Psoas muscle (tissue), 8 donors: ENCODE results near the gene CDC42SE1. TPM values are rescaled to one million over a fixed set of nuclear protein-coding genes. Genes with fewer than 3 reads are reported as not detected.

Experiments used
- ATAC-seq, 4 donors: fragments of 200-7000 bp; cut with Tn5 transposase; one replicate each; pipeline ENCODE4 v1.9.1; 2020; ENCODE audit warnings: moderate library complexity in 3 of 4, mild to moderate bottlenecking in 2 of 4
- DNase-seq, 2 donors: peaks; one replicate each; pipeline ENCODE4 v3.0.0-alpha.2; 2020
- H3K27ac ChIP-seq: fragments of 200-600 bp; one replicate; pipeline ENCODE4 v1.8.0; 2022
- H3K27me3 ChIP-seq, 3 donors: fragments of 200-600 bp in 1 of 3; one replicate each; pipeline versions ENCODE4 v1.6.1 to v1.8.0; 2013 to 2022; ENCODE audit warnings: low read length in 2 of 3, mild to moderate bottlenecking in 2 of 3, moderate library complexity in 1 of 3; ENCODE audit not compliant: insufficient read depth in 3 of 3
- H3K36me3 ChIP-seq, 2 donors: fragments of 200-600 bp in 1 of 2; one replicate each; pipeline versions ENCODE4 v1.6.1 to v1.8.0; 2013 to 2022; ENCODE audit warnings: low read depth in 1 of 2, mild to moderate bottlenecking in 1 of 2, moderate library complexity in 1 of 2; ENCODE audit not compliant: insufficient read depth in 1 of 2
- H3K4me1 ChIP-seq: fragments of 200-600 bp; one replicate; pipeline ENCODE4 v1.8.0; 2022
- H3K4me3 ChIP-seq: fragments of 200-600 bp; one replicate; pipeline ENCODE4 v1.8.0; 2022; ENCODE audit warnings: mild to moderate bottlenecking
- H3K9me3 ChIP-seq: fragments of 200-600 bp; one replicate; pipeline ENCODE4 v1.8.0; 2022
- WGBS, 3 donors: extraction: QIAGEN DNeasy Blood & Tissue Kit; methylation state at CpG; one replicate each; pipeline versions ENCODE4 v1.1.6 to v1.1.7; 2013; 5-methylcytosine and 5-hydroxymethylcytosine counted together
- intact Hi-C, 2 donors: fragments of 100-400 bp; cut with DNase I; formaldehyde crosslinking; loops; one replicate each; pipeline versions ENCODE4 v1.11.0 to v1.14.2; 2022
- polyA plus RNA-seq, 3 donors: library from polyadenylated mRNA; stranded (reverse); fragments of 200-250 nt; gene quantifications; one replicate each; pipeline ENCODE4 v1.2.3, GENCODE V29; 2013
- total RNA-seq, 4 donors: library from RNA; stranded (reverse); fragmentation: NEBNext Ultra II Directional in 2 of 4; extraction: Animal tissue kit (Norgen Biotek cat#: 25700) in 2 of 4; gene quantifications; one replicate each; pipeline versions ENCODE4 v1.2.1 to v1.2.4, GENCODE V29; 2021 to 2023
- TF ChIP-seq, protein P1 (sequence below): fragments of 200-600 bp; IDR thresholded peaks from one replicate; pipeline ENCODE4 v1.8.0; 2022; ENCODE audit warnings: antibody characterized with exemption
- donor health status: healthy with polysubstance abuse.
- donor health status: DM: no; HTN: no; CAD: no; lungs with moderate emphysema.
- donor health status: Bipolar disorder and iron deficiency.
- donor health status: healthy.
- donor health status: DM: yes; HTN: yes; CAD: no.
- donor health status: DM: no; HTN: no; CAD: no.
- donor health status: DM: no; HTN: no; CAD: no.
- donor health status: DM: yes; HTN: yes; CAD: no.

Gene CDC42SE1
- total and polyA plus RNA-seq, 7 donors, result 20.1 to 49.8 (median 31.0) TPM

- peaks cover 18% of the 10 kb centered on the region for H3K4me1 ChIP-seq
- H3K27me3 ChIP-seq, result no peaks in the 10 kb centered on the region
- peak within 1 kb of the TSS; percentile 89 for H3K4me3 ChIP-seq
- intact Hi-C loops, result no loop called here
- H3K9me3 ChIP-seq, result no peaks in the 10 kb centered on the region
- TF ChIP-seq, protein P1, sequence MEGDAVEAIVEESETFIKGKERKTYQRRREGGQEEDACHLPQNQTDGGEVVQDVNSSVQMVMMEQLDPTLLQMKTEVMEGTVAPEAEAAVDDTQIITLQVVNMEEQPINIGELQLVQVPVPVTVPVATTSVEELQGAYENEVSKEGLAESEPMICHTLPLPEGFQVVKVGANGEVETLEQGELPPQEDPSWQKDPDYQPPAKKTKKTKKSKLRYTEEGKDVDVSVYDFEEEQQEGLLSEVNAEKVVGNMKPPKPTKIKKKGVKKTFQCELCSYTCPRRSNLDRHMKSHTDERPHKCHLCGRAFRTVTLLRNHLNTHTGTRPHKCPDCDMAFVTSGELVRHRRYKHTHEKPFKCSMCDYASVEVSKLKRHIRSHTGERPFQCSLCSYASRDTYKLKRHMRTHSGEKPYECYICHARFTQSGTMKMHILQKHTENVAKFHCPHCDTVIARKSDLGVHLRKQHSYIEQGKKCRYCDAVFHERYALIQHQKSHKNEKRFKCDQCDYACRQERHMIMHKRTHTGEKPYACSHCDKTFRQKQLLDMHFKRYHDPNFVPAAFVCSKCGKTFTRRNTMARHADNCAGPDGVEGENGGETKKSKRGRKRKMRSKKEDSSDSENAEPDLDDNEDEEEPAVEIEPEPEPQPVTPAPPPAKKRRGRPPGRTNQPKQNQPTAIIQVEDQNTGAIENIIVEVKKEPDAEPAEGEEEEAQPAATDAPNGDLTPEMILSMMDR, result no peak
- 0 to 1% (median 0%) methylated on average over 25 to 29 of the region's 29 CpGs for WGBS, 3 donors
- ATAC-seq (peak; percentile 65 to 86 (median 75)), DNase-seq (peak; percentile 70 to 84)
- peaks cover 7 to 33% of the 10 kb centered on the region in 2 donors for H3K36me3 ChIP-seq
- H3K27ac ChIP-seq, result peak within 1 kb of the TSS; percentile 87
Measured at GRCh38 chr1:151047591-151047924, 11.9 kb downstream of the CDC42SE1 start, which contains the start of gene C1orf56. C1orf56 (plus strand) TSS chr1:151047751; CDS start chr1:151047848, 97 bp downstream.

DNA sequence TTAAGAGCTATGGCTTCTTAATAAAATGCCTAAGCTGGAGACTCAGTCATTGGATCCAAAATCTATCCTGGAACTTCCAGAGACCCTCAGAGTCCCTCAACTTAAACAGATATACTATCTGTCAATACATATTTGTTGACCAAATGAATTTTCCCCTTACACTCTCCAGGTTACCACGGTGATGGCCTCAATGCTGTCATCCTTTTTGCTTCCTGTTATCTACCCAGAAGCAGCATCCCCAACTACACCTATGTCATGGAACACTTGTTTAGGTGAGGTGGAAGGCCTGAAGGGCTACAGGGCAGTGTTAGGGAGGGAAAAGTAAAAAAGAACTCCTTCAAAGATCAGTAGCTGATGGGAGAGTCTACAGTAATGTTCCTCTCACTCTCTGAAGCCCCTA lies 16.3 kb downstream of the CDC42SE1 start:
- ATAC-seq, result no peak
- Histone ChIP-seq H3K4me1 (no peaks in the 10 kb centered on the region), H3K9me3 (no peaks in the 10 kb centered on the region), H3K27me3 (no peaks in the 10 kb centered on the region), H3K36me3 (peaks cover 3 to 4% of the 10 kb centered on the region in 2 donors), H3K27ac (no peak overlapping the region), H3K4me3 (no peak overlapping the region)
- intact Hi-C loops, result no loop called here
- DNase-seq, result no peak
- TF ChIP-seq, protein P1, result no peak
- WGBS, 3 donors, result 86 to 95% (median 94%) methylated on average over 1 of the region's 1 CpG

DNA sequence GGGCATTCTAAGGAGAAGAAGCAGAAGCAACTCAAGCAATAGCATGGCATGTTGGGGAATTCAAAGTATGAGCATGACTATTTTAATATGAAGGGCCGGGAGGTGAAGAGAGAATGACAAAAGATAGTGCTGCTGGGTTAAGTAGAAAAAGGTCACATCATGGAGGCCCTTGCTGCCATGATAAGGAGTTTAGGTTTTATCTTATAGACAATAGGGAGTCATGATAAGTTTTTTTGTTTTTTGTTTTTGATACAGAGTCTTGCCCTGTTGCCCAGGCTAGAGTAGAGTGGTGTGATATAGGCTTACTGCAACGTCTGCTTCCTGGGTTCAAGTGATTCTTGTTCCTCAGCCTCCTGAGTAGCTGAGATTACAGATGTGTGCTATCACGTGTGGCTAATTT lies 19.9 kb downstream of the CDC42SE1 start:
- WGBS, 3 donors, result 90 to 95% (median 90%) methylated on average over 3 of the region's 3 CpGs
- TF ChIP-seq, protein P1, result no peak
- Histone ChIP-seq H3K9me3 (no peaks in the 10 kb centered on the region), H3K36me3 (peaks cover 5 to 13% of the 10 kb centered on the region in 2 donors), H3K27ac (no peak overlapping the region), H3K4me1 (no peaks in the 10 kb centered on the region), H3K4me3 (no peak overlapping the region), H3K27me3 (no peaks in the 10 kb centered on the region)
- no peak for DNase-seq
- intact Hi-C loops, result no loop called here
- no peak for ATAC-seq

GRCh38 chr1:151037032-151037431 lies 22.4 kb downstream of the CDC42SE1 start:
- no peak for ATAC-seq
- TF ChIP-seq, protein P1, result no peak
- no peak for DNase-seq
- H3K4me1 ChIP-seq, result no peaks in the 10 kb centered on the region
- peaks cover 2 to 33% of the 10 kb centered on the region in 2 donors for H3K36me3 ChIP-seq
- H3K9me3 ChIP-seq, result no peaks in the 10 kb centered on the region
- H3K4me3 ChIP-seq, result no peak overlapping the region
- H3K27me3 ChIP-seq, result no peaks in the 10 kb centered on the region
- H3K27ac ChIP-seq, result no peak overlapping the region
- WGBS, 3 donors, result 81 to 88% (median 87%) methylated on average over 6 of the region's 6 CpGs
- intact Hi-C loops, result no loop called here

GRCh38 chr1:151036356-151036755 lies 23.1 kb downstream of the CDC42SE1 start, which contains the start of gene BNIPL:
BNIPL (plus strand) TSS chr1:151036586; CDS start chr1:151036726, 140 bp downstream.
- H3K27me3 ChIP-seq, result no peaks in the 10 kb centered on the region
- intact Hi-C loops, result no loop called here
- WGBS, 3 donors, result 50 to 70% (median 70%) methylated on average over 2 of the region's 2 CpGs
- H3K4me3 ChIP-seq, result no peak within 1 kb of the TSS
- TF ChIP-seq, protein P1, result no peak
- H3K4me1 ChIP-seq, result no peaks in the 10 kb centered on the region
- H3K9me3 ChIP-seq, result no peaks in the 10 kb centered on the region
- DNase-seq (no peak), ATAC-seq (no peak)
- no peak within 1 kb of the TSS for H3K27ac ChIP-seq
- peaks cover 3 to 40% of the 10 kb centered on the region in 2 donors for H3K36me3 ChIP-seq
